ENCODE measurements around the gene MACROD2. TPM values are rescaled to one million over a fixed set of nuclear protein-coding genes. Genes with fewer than 3 reads are reported as not detected.
"Not testable (repeated sequence)": the region's sequence is repeated elsewhere in the genome, so short reads cannot be mapped to it uniquely, and the experiment has no call there.

MACROD2 gene
- polyA plus RNA-seq, 1 experiment, result 0.47 TPM

DNA sequence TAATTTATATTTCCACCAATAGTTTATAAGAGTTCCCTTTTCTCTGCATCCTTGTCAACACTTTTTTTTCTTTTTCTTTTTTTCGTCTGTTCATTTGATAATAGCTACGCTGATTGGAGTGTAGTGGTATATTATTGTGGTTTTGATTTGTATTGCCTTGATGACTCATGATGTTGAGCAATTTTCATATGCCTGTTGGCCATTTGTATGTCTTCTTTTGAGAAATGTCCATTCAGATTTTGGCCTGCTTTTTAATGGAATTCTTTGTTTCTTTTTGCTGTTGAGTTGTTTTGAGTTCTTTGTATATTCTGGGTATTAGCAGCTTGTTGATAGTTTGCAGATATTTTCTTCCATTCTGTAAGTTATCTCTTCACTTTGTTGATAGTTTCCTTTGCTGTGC lies 1804.6 kb downstream of the MACROD2 start:
- Histone ChIP-seq H3K4me3 (ENCODE audit: low read depth, low read length) (no peak overlapping the region), H3K36me3 (ENCODE audit: control insufficient read depth, insufficient read depth, low read length) (no peaks in the 10 kb centered on the region), H3K27me3 (ENCODE audit: control insufficient read depth, insufficient read depth, low read length) (no peaks in the 10 kb centered on the region)
- TF ChIP-seq, protein P1, sequence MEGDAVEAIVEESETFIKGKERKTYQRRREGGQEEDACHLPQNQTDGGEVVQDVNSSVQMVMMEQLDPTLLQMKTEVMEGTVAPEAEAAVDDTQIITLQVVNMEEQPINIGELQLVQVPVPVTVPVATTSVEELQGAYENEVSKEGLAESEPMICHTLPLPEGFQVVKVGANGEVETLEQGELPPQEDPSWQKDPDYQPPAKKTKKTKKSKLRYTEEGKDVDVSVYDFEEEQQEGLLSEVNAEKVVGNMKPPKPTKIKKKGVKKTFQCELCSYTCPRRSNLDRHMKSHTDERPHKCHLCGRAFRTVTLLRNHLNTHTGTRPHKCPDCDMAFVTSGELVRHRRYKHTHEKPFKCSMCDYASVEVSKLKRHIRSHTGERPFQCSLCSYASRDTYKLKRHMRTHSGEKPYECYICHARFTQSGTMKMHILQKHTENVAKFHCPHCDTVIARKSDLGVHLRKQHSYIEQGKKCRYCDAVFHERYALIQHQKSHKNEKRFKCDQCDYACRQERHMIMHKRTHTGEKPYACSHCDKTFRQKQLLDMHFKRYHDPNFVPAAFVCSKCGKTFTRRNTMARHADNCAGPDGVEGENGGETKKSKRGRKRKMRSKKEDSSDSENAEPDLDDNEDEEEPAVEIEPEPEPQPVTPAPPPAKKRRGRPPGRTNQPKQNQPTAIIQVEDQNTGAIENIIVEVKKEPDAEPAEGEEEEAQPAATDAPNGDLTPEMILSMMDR (IDR thresholded peaks at IDR 0.05; ENCODE audit: insufficient read depth, low read depth, low read length), result no peak
- ChIA-PET CTCF (no interaction called here), POLR2A (no interaction called here)
- no peak for DNase-seq (ENCODE audit: low read depth)

DNA sequence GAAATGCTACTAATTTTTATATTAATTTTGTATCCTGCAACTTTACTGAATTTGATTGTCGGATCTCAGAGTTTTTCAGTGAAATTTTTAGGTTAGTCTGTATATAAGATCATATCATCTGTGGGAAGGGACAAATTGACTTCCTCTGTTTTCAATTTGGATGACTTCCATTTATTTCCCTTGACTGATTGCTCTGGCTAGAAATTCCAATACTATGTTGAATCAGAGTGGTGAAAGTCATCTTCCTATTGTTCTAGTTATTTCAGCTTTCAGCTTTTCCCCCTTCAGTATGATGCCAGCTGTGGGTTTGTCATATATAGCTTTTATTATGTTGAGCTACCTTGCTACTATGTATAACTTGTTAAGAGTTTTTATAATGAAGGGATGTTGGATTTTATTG lies 1806.7 kb downstream of the MACROD2 start:
- no peak for DNase-seq (ENCODE audit: low read depth)
- TF ChIP-seq, protein P1 (IDR thresholded peaks at IDR 0.05; ENCODE audit: insufficient read depth, low read depth, low read length), result no peak
- ChIA-PET POLR2A (no interaction called here), CTCF (no interaction called here)
- H3K27me3 ChIP-seq (ENCODE audit: control insufficient read depth, insufficient read depth, low read length), result no peaks in the 10 kb centered on the region
- H3K36me3 ChIP-seq (ENCODE audit: control insufficient read depth, insufficient read depth, low read length), result no peaks in the 10 kb centered on the region
- no peak overlapping the region for H3K4me3 ChIP-seq (ENCODE audit: low read depth, low read length)

DNA sequence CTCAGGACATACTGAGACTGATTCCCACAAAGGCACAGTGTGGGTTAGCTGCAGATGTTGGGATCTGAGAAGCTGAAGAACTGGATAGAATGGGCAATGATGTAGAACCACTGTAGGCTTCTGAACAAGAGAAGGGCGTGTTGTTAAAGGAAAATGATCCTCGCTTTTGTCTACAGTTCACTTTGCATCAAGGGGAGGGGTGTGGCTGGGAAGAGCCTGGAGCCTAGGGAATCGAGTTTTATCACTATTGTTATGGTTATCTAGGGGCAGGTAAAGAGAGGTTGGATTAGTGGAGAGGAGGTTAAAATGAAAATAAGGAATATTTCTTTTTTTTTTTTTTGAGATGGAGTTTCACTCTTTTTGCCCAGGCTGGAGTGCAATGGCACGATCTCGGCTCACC lies 1809.8 kb downstream of the MACROD2 start:
- POLR2A ChIA-PET, result interaction anchor here (0.5 kb wide), 1 partner anchor 581 kb away, joined by 21 read pairs; no protein-coding TSS in a partner anchor
- DNase-seq (ENCODE audit: low read depth), result no peak
- TF ChIP-seq, protein P1 (IDR thresholded peaks at IDR 0.05; ENCODE audit: insufficient read depth, low read depth, low read length), result no peak
- H3K4me3 ChIP-seq (ENCODE audit: low read depth, low read length), result no peak overlapping the region
- no peaks in the 10 kb centered on the region for H3K27me3 ChIP-seq (ENCODE audit: control insufficient read depth, insufficient read depth, low read length)
- CTCF ChIA-PET, result no interaction called here
- no peaks in the 10 kb centered on the region for H3K36me3 ChIP-seq (ENCODE audit: control insufficient read depth, insufficient read depth, low read length)

DNA sequence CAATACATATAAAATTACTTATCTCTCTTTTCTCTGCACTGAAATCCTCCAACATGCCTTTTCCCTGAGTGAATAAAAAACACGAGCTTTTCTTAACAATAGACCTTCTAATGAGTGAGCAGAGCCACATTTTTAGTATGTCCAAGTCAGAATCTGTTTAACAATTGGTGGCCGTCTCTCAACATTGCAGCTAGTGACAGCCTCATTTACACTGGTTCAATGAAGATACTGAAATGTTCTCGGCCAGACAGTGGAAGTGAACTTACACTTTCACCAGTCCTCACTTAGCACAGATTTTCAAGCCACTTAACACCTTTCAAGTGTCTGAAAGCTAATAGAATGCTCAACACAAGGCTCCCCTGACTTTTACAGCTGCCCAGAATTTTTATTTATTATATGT lies 1810.8 kb downstream of the MACROD2 start:
- DNase-seq (ENCODE audit: low read depth), result no peak
- ChIA-PET POLR2A (no interaction called here), CTCF (interaction anchor here (1.1 kb wide), 1 partner anchor 74 kb away, joined by 3 read pairs; no protein-coding TSS in a partner anchor)
- no peaks in the 10 kb centered on the region for H3K27me3 ChIP-seq (ENCODE audit: control insufficient read depth, insufficient read depth, low read length)
- no peak overlapping the region for H3K4me3 ChIP-seq (ENCODE audit: low read depth, low read length)
- H3K36me3 ChIP-seq (ENCODE audit: control insufficient read depth, insufficient read depth, low read length), result no peaks in the 10 kb centered on the region
- TF ChIP-seq, protein P1 (IDR thresholded peaks at IDR 0.05; ENCODE audit: insufficient read depth, low read depth, low read length), result no peak

DNA sequence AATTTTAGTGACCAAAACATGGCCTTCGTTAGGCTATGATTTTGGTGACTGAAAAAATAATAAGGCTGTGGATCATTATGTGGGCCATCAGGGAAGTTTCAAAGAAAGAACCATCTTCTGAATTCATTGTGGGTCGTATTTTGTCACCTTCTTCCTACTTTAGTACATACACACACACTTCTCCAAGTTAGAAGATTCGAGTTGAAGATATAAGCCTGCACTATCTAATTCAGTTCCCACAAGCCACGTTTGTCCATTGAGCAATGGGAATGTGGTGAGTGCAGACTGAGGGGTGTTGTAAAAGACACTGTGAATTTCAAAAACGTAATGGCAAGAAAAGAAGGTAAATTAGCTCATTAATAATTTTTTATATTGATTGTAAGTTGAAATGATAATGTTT lies 1812.0 kb downstream of the MACROD2 start:
- H3K36me3 ChIP-seq (ENCODE audit: control insufficient read depth, insufficient read depth, low read length), result no peaks in the 10 kb centered on the region
- H3K27me3 ChIP-seq (ENCODE audit: control insufficient read depth, insufficient read depth, low read length), result no peaks in the 10 kb centered on the region
- no peak for DNase-seq (ENCODE audit: low read depth)
- TF ChIP-seq, protein P1 (IDR thresholded peaks at IDR 0.05; ENCODE audit: insufficient read depth, low read depth, low read length), result no peak
- ChIA-PET POLR2A (no interaction called here), CTCF (no interaction called here)
- H3K4me3 ChIP-seq (ENCODE audit: low read depth, low read length), result no peak overlapping the region

DNA sequence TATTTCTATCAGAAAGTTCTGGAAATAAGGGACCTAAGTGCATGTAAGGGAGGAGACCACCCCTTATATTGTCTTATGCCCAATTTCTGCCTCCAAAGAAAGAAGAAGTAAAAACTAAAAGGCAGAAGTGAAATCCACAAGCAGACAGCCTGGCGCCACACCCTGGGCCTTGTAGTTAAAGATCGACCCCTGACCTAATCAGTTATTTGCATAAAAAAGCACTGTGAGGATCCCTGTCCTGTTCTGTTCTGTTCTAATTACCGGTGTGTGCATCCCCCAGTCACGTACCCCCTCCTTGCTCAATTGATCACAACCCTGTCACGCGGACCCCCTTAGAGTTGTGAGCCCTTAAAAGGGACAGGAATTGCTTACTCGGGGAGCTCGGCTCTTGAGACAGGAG lies 1812.5 kb downstream of the MACROD2 start:
- DNase-seq (ENCODE audit: low read depth); CTCF ChIA-PET; H3K27me3 ChIP-seq (ENCODE audit: control insufficient read depth, insufficient read depth, low read length); H3K4me3 ChIP-seq (ENCODE audit: low read depth, low read length); POLR2A ChIA-PET; H3K36me3 ChIP-seq (ENCODE audit: control insufficient read depth, insufficient read depth, low read length): not testable (repeated sequence)

All from BJ (cell line).